Subcutaneous preadipocyte (primary cell): Measurements from ENCODE around the gene HSPE1. TPM values are rescaled to one million over a fixed set of nuclear protein-coding genes. Genes with fewer than 3 reads are reported as not detected.

ENCODE experiments used
- small RNA-seq: library from RNA; depleted of rRNA; stranded (forward); fragments of <200 nt; gene quantifications from one replicate; pipeline ENCODE3, GENCODE V24; 2012
- total RNA-seq: library from RNA; depleted of rRNA; stranded (reverse); fragments of >200 nt; gene quantifications from 2 replicates; pipeline ENCODE4 v1.2.3, GENCODE V29; 2012

Gene HSPE1
- 75.3 and 90.9 TPM in 2 replicates for total RNA-seq

GRCh38 chr2:197499594-197500502, at the start of gene HSPE1, which contains the start of gene HSPD1:
TSS of gene HSPE1 (plus strand) at chr2:197500379. CDS start at chr2:197500437, 58 bp downstream.
TSS of gene HSPD1 (minus strand) at chr2:197499840. CDS start at chr2:197498848, 992 bp downstream.

GRCh38 chr2:197453123-197453913, 46.9 kb upstream of the HSPE1 start, which contains the start of gene COQ10B:
TSS of gene COQ10B (plus strand) at chr2:197453552. CDS start at chr2:197453561, 9 bp downstream.

GRCh38 chr2:197515739-197516392, 15.7 kb downstream of the HSPE1 start, which contains the start of gene MOB4:
TSS of gene MOB4 (plus strand) at chr2:197516066. CDS start at chr2:197516087, 21 bp downstream.

Small RNAs within 50 kb of the gene (small RNA-seq; reads per million reads assigned to genes)
- gene AC020550.1: not detected

Other genes with a start within 250 kb of the HSPE1 start
- 4.4 and 16.4 TPM in 2 replicates for gene ANKRD44, start 189.6 kb upstream of the HSPE1 start, total RNA-seq
- gene SF3B1, start 65.4 kb upstream of the HSPE1 start, total RNA-seq: 166 and 176 TPM in 2 replicates
- gene COQ10B, start 46.8 kb upstream of the HSPE1 start, total RNA-seq: 20.6 and 27.2 TPM in 2 replicates
- 282 and 312 TPM in 2 replicates for gene HSPD1, start 539 bp upstream of the HSPE1 start, total RNA-seq
- gene MOB4, start 15.7 kb downstream of the HSPE1 start, total RNA-seq: 26.4 and 27.6 TPM in 2 replicates
- 2.5 and 4.4 TPM in 2 replicates for gene RFTN2, start 175.2 kb downstream of the HSPE1 start, total RNA-seq
- 4.0 and 7.4 TPM in 2 replicates for gene MARS2, start 205.0 kb downstream of the HSPE1 start, total RNA-seq